Spleen (tissue), 11 donors: ENCODE data around the gene AREG. TPM values are rescaled to one million over a fixed set of nuclear protein-coding genes. Genes with fewer than 3 reads are reported as not detected.

Source experiments
- DNase-seq: peaks from one replicate; pipeline ENCODE4 v3.0.0-alpha.2; 2020
- H3K27ac ChIP-seq, 8 donors: fragments of 200-600 bp; sonication (generic) in 7 of 8; 1 replicate in 4 of 8; 2 replicates in 4 of 8; pipeline versions ENCODE4 v1.5.0 to v1.8.0; 2016 to 2021; ENCODE audit warnings: inconsistent platforms in 4 of 8, mild to moderate bottlenecking in 4 of 8, moderate library complexity in 1 of 8
- H3K27me3 ChIP-seq, 7 donors: fragments of 200-600 bp; sonication (generic) in 6 of 7; replicated peaks in 1 of 7; 1 replicate in 4 of 7; 2 replicates in 3 of 7; pipeline versions ENCODE4 v1.5.0 to v1.8.0; 2016 to 2021; ENCODE audit warnings: inconsistent platforms in 3 of 7, mild to moderate bottlenecking in 1 of 7
- H3K36me3 ChIP-seq, 6 donors: fragments of 200-600 bp; sonication (generic) in 5 of 6; 1 replicate in 4 of 6; 2 replicates in 2 of 6; pipeline versions ENCODE4 v1.5.0 to v1.8.0; 2016 to 2021; ENCODE audit warnings: inconsistent platforms in 2 of 6
- H3K4me1 ChIP-seq, 6 donors: fragments of 200-600 bp; sonication (generic) in 5 of 6; 1 replicate in 3 of 6; 2 replicates in 3 of 6; pipeline versions ENCODE4 v1.5.0 to v1.8.0; 2016 to 2021; ENCODE audit warnings: inconsistent platforms in 3 of 6
- H3K4me3 ChIP-seq, 8 donors: fragments of 200-600 bp; sonication (generic) in 7 of 8; 1 replicate in 4 of 8; 2 replicates in 4 of 8; pipeline versions ENCODE4 v1.5.0 to v1.8.0; 2016 to 2021; ENCODE audit warnings: inconsistent platforms in 4 of 8, mild to moderate bottlenecking in 4 of 8, moderate library complexity in 2 of 8
- H3K9me3 ChIP-seq, 8 donors: fragments of 200-600 bp; sonication (generic) in 7 of 8; 1 replicate in 4 of 8; 2 replicates in 4 of 8; pipeline versions ENCODE4 v1.5.0 to v1.8.0; 2016 to 2021; ENCODE audit warnings: inconsistent platforms in 4 of 8
- CTCF ChIP-seq, 11 experiments: fragments of 200-600 bp in 7 of 11; fragments of 450-650 bp in 4 of 11; sonication (generic) in 4 of 11; IDR thresholded peaks in 8 of 11; conservative IDR thresholded peaks in 3 of 11; 1 replicate in 7 of 11; 2 replicates in 4 of 11; pipeline versions ENCODE4 v1.4.0 to v1.8.0; 2016 to 2021; ENCODE audit warnings: antibody characterized with exemption in 11 of 11, inconsistent platforms in 4 of 11, mild to moderate bottlenecking in 1 of 11
- POLR2A ChIP-seq, 3 donors: fragments of 450-650 bp; IDR thresholded peaks; one replicate each; pipeline ENCODE4 v1.5.1; 2017; ENCODE audit warnings: antibody characterized with exemption in 3 of 3, mild to moderate bottlenecking in 1 of 3
- POLR2AphosphoS5 ChIP-seq, 3 donors: sonication (generic); formaldehyde crosslinking; IDR thresholded peaks; one replicate each; pipeline ENCODE4 v1.5.1; 2017; ENCODE audit warnings: antibody characterized with exemption in 3 of 3
- WGBS, 5 donors: extraction: QIAGEN DNeasy Blood & Tissue Kit in 3 of 5; methylation state at CpG; one replicate each; pipeline versions ENCODE4 v1.1.5 to v1.1.7; 2013 to 2018; 5-methylcytosine and 5-hydroxymethylcytosine counted together
- intact Hi-C: fragments of 100-400 bp; cut with DNase I; formaldehyde crosslinking; loops from one replicate; pipeline ENCODE4 v1.15.0; 2023; ENCODE audit warnings: low total_unique reads
- polyA plus RNA-seq, 3 donors: library from polyadenylated mRNA; stranded (reverse); fragments of 200-250 nt; gene quantifications; one replicate each; pipeline ENCODE4 v1.2.1, GENCODE V29; 2013
- total RNA-seq, 7 donors: library from RNA; depleted of rRNA in 3 of 7; stranded (reverse); fragments of >200 nt in 3 of 7; fragmentation: NEBNext Ultra II Directional in 4 of 7; extraction: Animal tissue kit (Norgen Biotek cat#: 25700) in 4 of 7; gene quantifications; one replicate each; pipeline versions ENCODE4 v1.1.0 to v1.2.1, GENCODE V29; 2016 to 2021
- donor health status: healthy with polysubstance abuse.
- donor health status: DM: no; HTN: no; CAD: no; lungs with moderate emphysema.
- donor health status: DM: no; HTN: no; CAD: no.
- donor health status: Bipolar disorder and iron deficiency.
- donor health status: healthy.
- donor health status: DM: no; HTN: no; CAD: no.
- donor health status: DM: yes; HTN: yes; CAD: no.

The AREG gene
- total and polyA plus RNA-seq, 10 donors = 0.51 to 37.4 (median 3.6) TPM

GRCh38 chr4:74463123-74463522, 18.2 kb downstream of the AREG start:
- intact Hi-C loops = no loop called here
- TF ChIP-seq POLR2A (IDR thresholded peaks at IDR 0.05) (no peak), CTCF (IDR thresholded peaks at IDR 0.05 in 8 of 11, conservative IDR thresholded peaks at IDR 0.05 in 3 of 11) (no peak), POLR2AphosphoS5 (IDR thresholded peaks at IDR 0.05) (no peak)
- Histone ChIP-seq H3K36me3 (no peaks in the 10 kb centered on the region), H3K4me3 (no peak overlapping the region), H3K27ac (no peak overlapping the region), H3K27me3 (no peaks in the 10 kb centered on the region), H3K4me1 (no peaks in the 10 kb centered on the region), H3K9me3 (peaks cover 0 to 23% (median 10%) of the 10 kb centered on the region in 8 donors)
- 74 to 93% (median 82%) methylated on average over 1 of the region's 1 CpG for WGBS, 5 donors
- no peak for DNase-seq

GRCh38 chr4:74464291-74464690, 19.4 kb downstream of the AREG start:
- intact Hi-C loops = no loop called here
- no peak for TF ChIP-seq POLR2A (IDR thresholded peaks at IDR 0.05)
- no peak for TF ChIP-seq CTCF (IDR thresholded peaks at IDR 0.05 in 8 of 11, conservative IDR thresholded peaks at IDR 0.05 in 3 of 11)
- no peak for TF ChIP-seq POLR2AphosphoS5 (IDR thresholded peaks at IDR 0.05)
- no peaks in the 10 kb centered on the region for H3K4me1 ChIP-seq
- peaks cover 0 to 23% (median 10%) of the 10 kb centered on the region in 8 donors for H3K9me3 ChIP-seq
- no peaks in the 10 kb centered on the region for H3K27me3 ChIP-seq
- no peak for DNase-seq
- no peak overlapping the region for H3K4me3 ChIP-seq
- H3K27ac ChIP-seq = no peak overlapping the region
- no peaks in the 10 kb centered on the region for H3K36me3 ChIP-seq

DNA sequence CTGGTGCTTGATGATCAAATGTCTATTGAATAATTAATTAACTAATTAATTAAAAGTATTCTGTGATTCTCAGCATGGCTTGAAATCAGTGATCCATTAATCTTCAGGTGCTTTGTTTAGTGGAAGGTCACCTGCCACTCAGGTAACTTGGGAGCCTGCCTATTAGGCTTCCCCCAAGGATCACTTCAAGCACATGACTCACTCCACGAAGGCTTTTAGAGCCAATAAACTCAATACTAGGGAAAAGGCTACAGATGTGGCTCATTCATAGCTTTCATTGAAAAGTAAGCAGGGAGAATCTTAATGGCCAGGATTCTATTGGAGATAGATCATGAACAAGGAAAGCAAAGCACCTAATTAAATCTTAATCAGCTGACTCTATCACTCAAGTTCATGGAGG, 21.3 kb downstream of the AREG start:
- peaks cover 0 to 6% (median 0%) of the 10 kb centered on the region in 8 donors for H3K9me3 ChIP-seq
- H3K4me3 ChIP-seq = no peak overlapping the region
- H3K27me3 ChIP-seq = no peaks in the 10 kb centered on the region
- TF ChIP-seq POLR2A (IDR thresholded peaks at IDR 0.05) (no peak), CTCF (IDR thresholded peaks at IDR 0.05 in 8 of 11, conservative IDR thresholded peaks at IDR 0.05 in 3 of 11) (no peak), POLR2AphosphoS5 (IDR thresholded peaks at IDR 0.05) (no peak)
- H3K4me1 ChIP-seq = no peaks in the 10 kb centered on the region
- H3K36me3 ChIP-seq = no peaks in the 10 kb centered on the region
- no peak for DNase-seq
- intact Hi-C loops = no loop called here
- no peak overlapping the region for H3K27ac ChIP-seq
- 68 to 74% (median 70%) methylated on average over 1 of the region's 1 CpG for WGBS, 5 donors

DNA sequence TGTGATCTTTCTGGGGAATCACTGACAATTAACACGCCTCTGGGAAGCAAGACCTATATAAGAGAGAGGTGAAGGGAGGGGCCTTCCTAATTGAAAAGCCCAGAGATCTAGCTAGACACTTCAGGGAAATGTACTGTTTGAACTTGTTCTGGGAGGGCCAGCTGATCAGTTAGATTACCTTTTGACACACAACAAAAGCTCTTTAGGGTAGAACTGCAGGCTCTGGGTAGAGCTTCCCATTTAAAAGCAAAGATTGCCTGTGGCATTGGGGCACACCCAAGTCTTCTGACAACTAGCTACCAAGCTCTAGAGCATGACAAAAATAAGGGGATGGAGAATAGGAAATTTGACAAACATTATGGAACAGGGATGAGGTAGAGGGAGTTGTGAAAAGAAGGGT, 26.3 kb downstream of the AREG start:
- Histone ChIP-seq H3K9me3 (no peaks in the 10 kb centered on the region), H3K27me3 (peaks cover 0 to 11% (median 0%) of the 10 kb centered on the region in 7 donors), H3K36me3 (no peaks in the 10 kb centered on the region), H3K4me1 (no peaks in the 10 kb centered on the region), H3K27ac (no peak overlapping the region), H3K4me3 (no peak overlapping the region)
- intact Hi-C loops = no loop called here
- 81 to 96% (median 93%) methylated on average over 1 of the region's 1 CpG for WGBS, 5 donors
- no peak for DNase-seq
- TF ChIP-seq POLR2AphosphoS5 (IDR thresholded peaks at IDR 0.05) = no peak
- TF ChIP-seq CTCF (IDR thresholded peaks at IDR 0.05 in 8 of 11, conservative IDR thresholded peaks at IDR 0.05 in 3 of 11) = no peak
- TF ChIP-seq POLR2A (IDR thresholded peaks at IDR 0.05) = no peak
